PFSK-1 (cell line): ENCODE data around the gene MAP2K5.

Source experiments
- FOXP2 ChIP-seq: optimal IDR thresholded peaks from 2 replicates; pipeline ENCODE3; 2011; ENCODE audit warnings: borderline replicate concordance, control low read depth, inconsistent platforms; ENCODE audit not compliant: insufficient read depth; ENCODE audit errors: extremely low read length, extremely low read depth
- POLR2AphosphoS5 ChIP-seq: IDR thresholded peaks from 2 replicates; pipeline ENCODE4 v1.6.1; 2012; ENCODE audit warnings: low read depth, mild to moderate bottlenecking, control low read depth, low read length, moderate library complexity
- REST ChIP-seq, 2 experiments: IDR thresholded peaks; 2 replicates each; pipeline versions ENCODE4 v1.6.1 to v1.8.0; 2011 to 2012; ENCODE audit warnings: low read depth in 2 of 2, low read length in 2 of 2, control low read depth in 1 of 2, inconsistent platforms in 1 of 2, mild to moderate bottlenecking in 1 of 2, moderate library complexity in 1 of 2; ENCODE audit not compliant: insufficient read depth in 1 of 2
- TAF1 ChIP-seq: IDR thresholded peaks from 2 replicates; pipeline ENCODE4 v1.6.1; 2012; ENCODE audit warnings: low read length, control low read depth, borderline replicate concordance; ENCODE audit not compliant: insufficient read depth

GRCh38 chr15:67660446-67660845 is 117.9 kb downstream of the MAP2K5 start:
- TF ChIP-seq POLR2AphosphoS5 (no peak), TAF1 (no peak), REST (IDR thresholded peaks at IDR 0.05; ENCODE audit: insufficient read depth in 1 of 2, low read depth in 2 of 2, low read length in 2 of 2) (no peak), FOXP2 (no peak)
